Measurements from ENCODE around the gene EPOP.

EPOP gene

DNA sequence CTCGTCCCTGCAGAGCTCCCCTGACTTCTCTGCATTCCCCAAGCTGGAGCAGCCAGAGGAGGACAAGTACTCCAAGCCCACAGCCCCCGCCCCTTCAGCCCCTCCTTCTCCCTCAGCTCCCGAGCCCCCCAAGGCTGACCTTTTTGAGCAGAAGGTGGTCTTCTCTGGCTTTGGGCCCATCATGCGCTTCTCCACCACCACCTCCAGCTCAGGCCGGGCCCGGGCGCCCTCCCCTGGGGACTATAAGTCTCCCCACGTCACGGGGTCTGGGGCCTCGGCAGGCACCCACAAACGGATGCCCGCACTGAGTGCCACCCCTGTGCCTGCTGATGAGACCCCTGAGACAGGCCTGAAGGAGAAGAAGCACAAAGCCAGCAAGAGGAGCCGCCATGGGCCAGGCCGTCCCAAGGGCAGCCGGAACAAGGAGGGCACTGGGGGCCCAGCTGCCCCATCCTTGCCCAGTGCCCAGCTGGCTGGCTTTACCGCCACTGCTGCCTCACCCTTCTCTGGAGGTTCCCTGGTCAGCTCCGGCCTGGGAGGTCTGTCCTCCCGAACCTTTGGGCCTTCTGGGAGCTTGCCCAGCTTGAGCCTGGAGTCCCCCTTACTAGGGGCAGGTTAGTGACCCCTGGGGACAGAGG is 41.7 kb upstream of the EPOP start:
- Histone ChIP-seq H3K9me3 (ENCODE audit: insufficient read depth, low read depth, low read length) (no peaks in the 10 kb centered on the region), H3K36me3 (ENCODE audit: insufficient read depth, low read length) (peaks cover 41% of the 10 kb centered on the region; the same call in 1 of the 2 replicates), H4K20me1 (ENCODE audit: insufficient read depth, low read length, poor library complexity, severe bottlenecking) (no peaks in the 10 kb centered on the region), H2AFZ (ENCODE audit: low read length) (no peak overlapping the region), H3K79me2 (ENCODE audit: insufficient read depth, low read length) (no peaks in the 10 kb centered on the region), H3K4me3 (ENCODE audit: low read length, poor library complexity, severe bottlenecking) (no peak overlapping the region), H3F3A (ENCODE audit: low read depth) (no peaks in the 10 kb centered on the region), H3K4me1 (ENCODE audit: insufficient read depth, low read length, poor library complexity, severe bottlenecking) (peaks cover 8% of the 10 kb centered on the region), H3K27me3 (ENCODE audit: insufficient read depth, low read length, poor library complexity, severe bottlenecking) (no peaks in the 10 kb centered on the region), H3K9me2 (replicated peaks; ENCODE audit: low read depth, low read length) (no peaks in the 10 kb centered on the region), H3K4me2 (ENCODE audit: low read depth, low read length, poor library complexity, severe bottlenecking) (no peak overlapping the region), H3K9ac (ENCODE audit: low read depth, low read length, poor library complexity, severe bottlenecking) (no peak overlapping the region)
- TF ChIP-seq CTCF (conservative IDR thresholded peaks at IDR 0.05; ENCODE audit: low read length) (no peak), EZH2phosphoT487 (IDR thresholded peaks at IDR 0.05; ENCODE audit: borderline replicate concordance) (no peak)

GRCh38 chr17:38715216-38715943 is 40.6 kb upstream of the EPOP start:
- Histone ChIP-seq H3K9me3 (ENCODE audit: insufficient read depth, low read depth, low read length) (no peaks in the 10 kb centered on the region), H3K36me3 (ENCODE audit: insufficient read depth, low read length) (peaks cover 41% of the 10 kb centered on the region; the same call in 1 of the 2 replicates), H3K79me2 (ENCODE audit: insufficient read depth, low read length) (peaks cover 6% of the 10 kb centered on the region; the same call in 1 of the 2 replicates), H3K4me2 (ENCODE audit: low read depth, low read length, poor library complexity, severe bottlenecking) (no peak overlapping the region), H2AFZ (ENCODE audit: low read length) (no peak overlapping the region), H3K9me2 (replicated peaks; ENCODE audit: low read depth, low read length) (no peaks in the 10 kb centered on the region), H4K20me1 (ENCODE audit: insufficient read depth, low read length, poor library complexity, severe bottlenecking) (peaks cover 7% of the 10 kb centered on the region), H3F3A (ENCODE audit: low read depth) (no peaks in the 10 kb centered on the region), H3K4me1 (ENCODE audit: insufficient read depth, low read length, poor library complexity, severe bottlenecking) (peaks cover 19% of the 10 kb centered on the region), H3K27me3 (ENCODE audit: insufficient read depth, low read length, poor library complexity, severe bottlenecking) (no peaks in the 10 kb centered on the region), H3K4me3 (ENCODE audit: low read length, poor library complexity, severe bottlenecking) (no peak overlapping the region), H3K9ac (ENCODE audit: low read depth, low read length, poor library complexity, severe bottlenecking) (no peak overlapping the region)
- no peak for TF ChIP-seq EZH2phosphoT487 (IDR thresholded peaks at IDR 0.05; ENCODE audit: borderline replicate concordance)
- no peak for TF ChIP-seq CTCF (conservative IDR thresholded peaks at IDR 0.05; ENCODE audit: low read length)

DNA sequence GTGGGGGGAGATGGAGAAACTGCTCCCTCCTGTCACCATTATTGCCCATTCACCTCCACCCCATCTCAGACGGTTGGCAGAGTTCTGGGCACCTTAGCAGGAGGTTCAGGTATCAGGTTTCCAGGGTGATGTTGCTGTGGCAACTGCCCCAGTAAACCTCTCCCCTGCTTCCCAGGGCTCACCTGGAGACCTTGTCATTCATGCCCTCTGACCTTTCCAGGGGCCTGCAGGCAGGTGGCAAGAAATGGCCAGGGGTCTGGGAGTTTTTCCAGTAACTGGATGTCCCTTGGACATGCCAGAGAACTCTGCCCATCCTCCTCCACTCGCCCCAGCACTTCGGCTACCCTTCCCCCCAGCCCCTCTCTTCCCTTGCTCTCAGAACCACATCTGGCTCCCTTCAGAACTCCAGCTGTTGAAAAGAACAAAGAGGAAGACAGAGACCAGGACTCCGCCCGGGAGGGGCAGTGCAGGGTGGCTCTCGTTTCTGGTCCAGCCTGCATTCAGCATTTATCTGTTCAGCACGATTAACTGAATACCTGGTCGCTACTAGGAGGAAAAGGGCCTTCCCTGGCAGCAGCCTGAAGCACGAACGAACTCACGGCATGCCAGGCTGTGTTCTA is 38.8 kb upstream of the EPOP start:
- TF ChIP-seq CTCF (conservative IDR thresholded peaks at IDR 0.05; ENCODE audit: low read length), result no peak
- TF ChIP-seq EZH2phosphoT487 (IDR thresholded peaks at IDR 0.05; ENCODE audit: borderline replicate concordance), result no peak
- H4K20me1 ChIP-seq (ENCODE audit: insufficient read depth, low read length, poor library complexity, severe bottlenecking), result peaks cover 20% of the 10 kb centered on the region

More for the DNA sequence above, 38.8 kb upstream of the EPOP start:
- Histone ChIP-seq H3K4me3 (ENCODE audit: low read length, poor library complexity, severe bottlenecking) (no peak overlapping the region), H3K9me2 (replicated peaks; ENCODE audit: low read depth, low read length) (no peaks in the 10 kb centered on the region), H3K9ac (ENCODE audit: low read depth, low read length, poor library complexity, severe bottlenecking) (no peak overlapping the region), H3K36me3 (ENCODE audit: insufficient read depth, low read length) (peaks cover 51% of the 10 kb centered on the region; the same call in 1 of the 2 replicates), H2AFZ (ENCODE audit: low read length) (no peak overlapping the region), H3F3A (ENCODE audit: low read depth) (no peaks in the 10 kb centered on the region), H3K4me2 (ENCODE audit: low read depth, low read length, poor library complexity, severe bottlenecking) (no peak overlapping the region), H3K27me3 (ENCODE audit: insufficient read depth, low read length, poor library complexity, severe bottlenecking) (no peaks in the 10 kb centered on the region), H3K79me2 (ENCODE audit: insufficient read depth, low read length) (peaks cover 22% of the 10 kb centered on the region; the same call in 1 of the 2 replicates), H3K4me1 (ENCODE audit: insufficient read depth, low read length, poor library complexity, severe bottlenecking) (peaks cover 26% of the 10 kb centered on the region), H3K9me3 (ENCODE audit: insufficient read depth, low read depth, low read length) (no peaks in the 10 kb centered on the region)

All from Loucy (cell line).